Right renal cortex interstitium (tissue), 3 donors: ENCODE data around the gene ZSCAN12. TPM values are rescaled to one million over a fixed set of nuclear protein-coding genes. Genes with fewer than 3 reads are reported as not detected.
"Not testable (repeated sequence)": the region's sequence is repeated elsewhere in the genome, so short reads cannot be mapped to it uniquely, and the experiment has no call there.

ENCODE experiments used
- DNase-seq, 3 donors: peaks; one replicate each; pipeline ENCODE4 v3.0.0-alpha.2; 2013; ENCODE audit warnings: low read depth in 3 of 3, low spot score in 2 of 3
- polyA plus RNA-seq, 3 donors: library from polyadenylated mRNA; unstranded; fragments of 120-200 nt; gene quantifications; one replicate each; pipeline ENCODE4 v1.2.1, GENCODE V29; 2013; ENCODE audit not compliant: insufficient read length in 3 of 3

The ZSCAN12 gene
- 10 to 100 TPM; 14.5 to 17.2 (median 15.5) TPM for polyA plus RNA-seq

GRCh38 chr6:28399350-28400121 is at the start of gene ZSCAN12:
ZSCAN12 (minus strand) TSS chr6:28399747; CDS start chr6:28398405, 1,342 bp downstream.
- peak; percentile 75 to 84 (median 80) for DNase-seq

GRCh38 chr6:28449056-28449455 is 49.5 kb upstream of the ZSCAN12 start:
- no peak for DNase-seq

GRCh38 chr6:28447512-28447906 is 48.0 kb upstream of the ZSCAN12 start:
- not testable (repeated sequence) for DNase-seq

- DNase-seq, result peak in 2 of 3 donors; percentile 5 to 6
Measured at GRCh38 chr6:28446818-28447511, 47.4 kb upstream of the ZSCAN12 start.

DNA sequence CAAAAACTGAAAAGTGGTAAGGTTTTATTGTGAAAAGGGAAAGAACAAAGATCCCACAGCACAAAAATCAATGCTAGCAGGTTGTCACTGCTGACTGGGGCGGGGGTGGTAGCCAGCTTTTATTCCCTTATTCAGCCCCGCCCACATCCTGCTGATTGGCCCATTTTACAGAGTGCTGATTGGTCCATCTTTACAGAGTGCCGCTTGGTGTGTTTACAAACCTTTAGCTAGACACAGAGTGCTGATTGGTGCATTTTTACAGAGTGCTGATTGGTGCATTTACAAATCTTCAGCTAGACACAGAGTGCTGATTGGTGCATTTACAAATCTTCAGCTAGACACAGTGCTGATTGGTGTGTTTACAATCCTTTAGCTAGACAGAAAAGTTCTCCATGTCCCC is 45.2 kb upstream of the ZSCAN12 start:
- not testable (repeated sequence) for DNase-seq

- DNase-seq, result peak; percentile 70 to 78 (median 73)
Measured at GRCh38 chr6:28443112-28443773, 43.7 kb upstream of the ZSCAN12 start, which contains the start of gene ZSCAN23. ZSCAN23 (minus strand) TSS chr6:28443491; CDS start chr6:28436266, 7,225 bp downstream.

DNA sequence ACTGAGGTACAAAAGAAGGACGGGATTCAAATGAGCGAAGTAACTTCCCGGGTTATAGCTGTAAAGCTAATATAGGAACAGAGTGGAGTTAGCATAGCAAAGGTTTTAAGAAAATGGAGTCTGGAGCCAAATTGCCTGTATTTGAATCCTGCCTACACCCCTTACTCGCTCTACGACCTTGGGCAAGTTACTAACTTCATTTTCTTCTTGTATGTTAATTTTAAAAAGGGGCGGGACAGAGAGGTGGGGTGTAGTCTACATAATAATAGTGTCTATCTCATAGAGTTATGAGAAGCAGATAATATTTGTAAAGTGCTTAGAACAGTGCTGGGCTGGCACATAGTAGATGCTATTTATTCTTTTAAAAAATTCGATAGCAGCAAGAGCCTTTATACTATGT is 43.0 kb upstream of the ZSCAN12 start:
- peak in 1 of 3 donors; percentile 1 for DNase-seq

GRCh38 chr6:28436404-28436803 is 36.9 kb upstream of the ZSCAN12 start:
- DNase-seq, result no peak

DNA sequence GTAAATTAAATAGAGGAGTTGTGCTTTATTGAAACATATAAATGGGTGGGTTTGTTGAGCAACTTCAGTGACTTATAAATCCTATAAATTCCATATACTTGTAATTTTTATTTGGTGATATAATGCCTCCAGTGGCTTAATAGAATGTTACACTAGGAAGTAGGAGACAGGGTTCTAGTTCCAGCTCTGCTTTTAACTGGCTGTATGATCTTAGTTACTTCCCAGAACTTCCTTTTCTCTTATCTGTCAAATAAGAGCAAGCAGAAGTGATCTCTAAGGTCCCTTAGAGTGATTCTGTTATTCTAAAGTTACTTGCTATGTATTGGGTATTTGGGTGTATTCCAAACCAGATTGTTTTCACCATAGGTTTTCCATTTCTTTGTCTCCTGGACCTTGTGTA is 33.6 kb upstream of the ZSCAN12 start:
- no peak for DNase-seq

- DNase-seq, result no peak
Measured at GRCh38 chr6:28429781-28430180, 30.2 kb upstream of the ZSCAN12 start.

DNA sequence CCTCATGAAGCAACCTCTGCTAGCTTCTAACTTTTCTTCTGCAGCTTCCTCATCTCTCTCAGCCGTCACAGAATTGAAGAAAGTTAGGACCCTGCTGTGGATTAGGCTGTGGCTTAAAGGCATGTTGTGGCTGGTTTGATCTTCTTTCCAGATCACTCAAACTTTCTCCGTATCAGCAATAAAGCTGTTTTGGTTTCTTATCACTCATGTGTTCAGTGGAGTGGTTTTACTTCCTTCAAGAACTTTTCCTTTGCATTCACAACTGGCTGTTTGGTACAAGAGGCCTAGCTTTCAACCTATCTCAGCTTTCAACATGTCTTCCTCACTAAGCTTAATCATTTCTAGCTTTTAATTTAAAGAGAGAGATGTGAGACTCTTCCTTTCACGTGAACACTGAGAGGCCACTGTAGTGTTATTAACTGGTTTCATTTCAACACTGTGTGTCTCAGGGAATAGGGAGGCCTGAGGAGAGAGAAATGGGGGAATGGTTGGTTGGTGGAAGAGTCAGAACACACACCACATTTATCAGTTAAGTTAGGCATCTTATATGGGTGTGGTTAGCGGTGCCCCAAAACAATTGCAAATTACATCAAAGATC is 26.5 kb upstream of the ZSCAN12 start:
- DNase-seq, result no peak

GRCh38 chr6:28424163-28424562 is 24.6 kb upstream of the ZSCAN12 start:
- no peak for DNase-seq

DNA sequence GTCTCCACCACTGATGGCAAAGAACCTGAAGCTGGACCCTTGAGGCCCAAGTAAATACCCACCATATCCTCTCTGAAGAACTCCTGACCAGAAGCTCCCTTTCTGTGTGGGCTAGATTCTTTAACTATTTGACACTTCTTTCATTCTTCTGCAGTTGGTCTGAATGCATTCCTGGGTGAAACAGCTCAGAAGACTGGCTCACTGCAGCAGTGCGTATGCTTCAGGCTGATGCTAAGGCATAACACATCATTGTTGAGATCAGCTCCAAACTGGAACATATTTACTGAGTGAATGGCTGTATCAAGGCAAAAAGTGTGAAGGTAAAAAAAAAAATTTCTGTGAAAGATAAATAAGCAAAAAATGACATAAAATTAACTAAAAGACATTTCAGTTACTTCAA is 24.0 kb upstream of the ZSCAN12 start:
- no peak for DNase-seq

DNA sequence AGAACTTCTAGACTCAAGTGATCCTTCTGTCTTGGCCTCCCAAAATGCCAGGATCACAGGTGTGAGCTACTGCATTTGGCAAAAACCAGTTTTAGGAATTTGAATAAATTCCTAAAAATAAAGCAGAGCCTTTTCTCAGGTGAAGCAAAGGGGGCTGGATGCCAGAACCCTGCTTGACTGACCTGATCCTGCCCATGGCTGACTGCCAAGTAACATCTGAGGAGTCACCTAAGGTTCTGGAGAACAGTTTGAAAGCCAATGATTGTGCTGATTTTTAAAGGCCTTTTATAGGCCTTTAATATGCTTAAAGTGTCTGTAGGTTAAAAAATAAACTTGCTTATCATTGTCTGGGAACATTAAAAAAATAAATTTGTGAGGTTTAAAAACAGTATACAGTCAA is 14.1 kb upstream of the ZSCAN12 start:
- DNase-seq, result no peak

DNA sequence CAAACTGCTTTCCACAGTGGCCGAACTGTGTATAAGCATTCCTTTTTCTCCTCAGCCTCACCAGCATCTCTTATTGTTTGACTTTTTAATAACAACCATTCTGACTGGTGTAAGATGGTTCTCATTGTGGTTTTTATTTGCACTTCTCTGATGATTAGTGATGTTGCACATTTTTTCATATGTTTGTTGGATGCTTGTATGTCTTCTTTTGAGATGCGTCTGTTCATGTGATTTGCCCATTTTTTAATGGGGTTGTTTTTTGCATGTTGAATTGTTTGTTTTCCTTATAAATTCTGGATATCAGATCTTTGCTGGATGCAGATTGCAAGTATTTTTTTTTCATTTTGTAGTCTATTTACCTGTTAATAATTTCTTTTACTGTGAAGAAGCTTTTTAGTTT is 11.2 kb upstream of the ZSCAN12 start:
- DNase-seq, result no peak

DNA sequence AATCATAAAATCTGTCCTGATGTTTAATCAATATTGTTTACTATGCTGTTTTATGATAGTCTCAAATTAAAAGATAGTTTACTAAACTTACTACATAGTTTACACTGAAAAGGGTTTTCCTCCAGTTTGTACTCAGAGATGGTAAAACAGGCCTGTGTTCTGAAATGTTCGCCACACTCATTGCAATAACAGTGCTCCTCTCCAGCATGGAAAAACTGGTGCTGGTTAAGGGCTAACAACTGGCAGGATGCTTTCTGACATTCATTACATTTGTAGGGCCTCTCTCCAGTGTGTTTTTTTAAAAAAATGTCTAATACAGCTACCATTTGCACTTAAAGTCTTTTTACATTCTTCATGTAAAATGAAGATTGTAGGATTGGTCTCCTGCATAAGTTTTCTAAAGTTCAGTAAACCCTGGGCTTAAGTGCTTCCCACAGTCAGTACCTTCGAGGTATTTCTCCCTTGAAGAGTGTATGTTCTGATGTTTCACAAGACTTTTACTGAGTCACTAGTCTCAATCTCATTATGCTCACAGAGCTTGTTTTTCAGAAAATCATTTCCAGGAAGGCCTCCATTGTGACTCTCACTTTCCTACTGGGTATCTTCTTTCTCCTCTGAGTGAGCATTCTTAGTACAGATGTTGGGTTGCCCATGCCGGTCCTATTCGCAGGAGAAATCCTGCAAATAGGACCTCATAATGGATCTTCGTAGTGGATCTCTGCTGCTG is 8.7 kb upstream of the ZSCAN12 start:
- DNase-seq, result no peak

- no peak for DNase-seq
Measured at GRCh38 chr6:28407401-28407800, 7.9 kb upstream of the ZSCAN12 start.

GRCh38 chr6:28403923-28404322 is 4.4 kb upstream of the ZSCAN12 start:
- DNase-seq, result not testable (repeated sequence)

GRCh38 chr6:28402197-28402596 is 2.6 kb upstream of the ZSCAN12 start:
- no peak for DNase-seq

GRCh38 chr6:28401172-28401571 is 1.6 kb upstream of the ZSCAN12 start:
- no peak for DNase-seq
